PC-9 (cell line): ENCODE results near the gene ABCB8. TPM values are rescaled to one million over a fixed set of nuclear protein-coding genes. Genes with fewer than 3 reads are reported as not detected.

ENCODE experiments used
- BruUV-seq: library from RNA; stranded (reverse); fragments of 400-500 nt; replicated peaks from 2 replicates; lab custom pipeline; 2021; lab: Mats Ljungman, UMichigan
- CTCF ChIA-PET: fragments of 300-600 bp; sonication (Branson Sonifier 250); formaldehyde crosslinking; loops from one replicate; lab custom pipeline; 2022; ENCODE audit warnings: antibody characterized with exemption; lab: Charles Lee
- POLR2A ChIA-PET: fragments of 300-600 bp; sonication (Branson Sonifier 250); formaldehyde crosslinking; loops from one replicate; lab custom pipeline; 2022; ENCODE audit warnings: antibody characterized with exemption; ENCODE audit not compliant: unreplicated experiment; lab: Charles Lee
- DNase-seq, 2 experiments: peaks; one replicate each; pipeline versions ENCODE4 v3.0.0 to v3.0.0-alpha.2; 2015 to 2022; ENCODE audit warnings: mixed read lengths in 1 of 2
- H2AFZ ChIP-seq: fragments of 200-600 bp; sonication (generic); 2 replicates; pipeline ENCODE4 v1.8.1; 2017; ENCODE audit warnings: antibody characterized with exemption
- H3F3A ChIP-seq: fragments of 200-600 bp; sonication (generic); 2 replicates; pipeline ENCODE4 v1.8.1; 2017; ENCODE audit warnings: antibody characterized with exemption, mild to moderate bottlenecking, low read depth; ENCODE audit not compliant: insufficient read depth
- H3K27ac ChIP-seq: fragments of 200-600 bp; sonication (generic); 2 replicates; pipeline ENCODE4 v1.6.1; 2016; ENCODE audit warnings: mixed run types
- H3K27me3 ChIP-seq: fragments of 200-600 bp; sonication (generic); 2 replicates; pipeline ENCODE4 v1.6.1; 2016; ENCODE audit warnings: low read depth, mixed run types; ENCODE audit not compliant: insufficient read depth
- H3K36me3 ChIP-seq: fragments of 200-600 bp; sonication (generic); 2 replicates; pipeline ENCODE4 v1.6.1; 2016; ENCODE audit warnings: low read depth, mixed run types
- H3K4me1 ChIP-seq: fragments of 200-600 bp; sonication (generic); replicated peaks from 2 replicates; pipeline ENCODE4 v1.6.1; 2016; ENCODE audit warnings: mixed run types; ENCODE audit not compliant: insufficient read depth
- H3K4me2 ChIP-seq: fragments of 200-600 bp; sonication (generic); 2 replicates; pipeline ENCODE4 v1.6.1; 2017; ENCODE audit warnings: mixed run types
- H3K4me3 ChIP-seq: fragments of 200-600 bp; sonication (generic); 2 replicates; pipeline ENCODE4 v1.6.1; 2016; ENCODE audit warnings: mixed run types
- H3K79me2 ChIP-seq: fragments of 200-600 bp; sonication (generic); 2 replicates; pipeline ENCODE4 v1.6.1; 2017; ENCODE audit warnings: low read depth, mixed run types
- H3K9me2 ChIP-seq: fragments of 200-600 bp; sonication (generic); 2 replicates; pipeline ENCODE4 v1.8.1; 2017; ENCODE audit warnings: mild to moderate bottlenecking; ENCODE audit not compliant: insufficient read depth
- H3K9me3 ChIP-seq: fragments of 200-600 bp; sonication (generic); 2 replicates; pipeline ENCODE4 v1.8.1; 2016; ENCODE audit warnings: low read depth; ENCODE audit not compliant: insufficient read depth
- H4K20me1 ChIP-seq: fragments of 200-600 bp; sonication (generic); 2 replicates; pipeline ENCODE4 v1.8.1; 2017; ENCODE audit not compliant: insufficient read depth
- CTCF ChIP-seq: fragments of 200-600 bp; sonication (generic); conservative IDR thresholded peaks from 2 replicates; pipeline ENCODE4 v1.6.1; 2017; ENCODE audit warnings: mixed run types, antibody characterized with exemption, mild to moderate bottlenecking, moderate library complexity
- EZH2 ChIP-seq: fragments of 200-600 bp; sonication (generic); IDR thresholded peaks from 2 replicates; pipeline ENCODE4 v1.8.0; 2017; ENCODE audit warnings: antibody characterized with exemption, low read depth
- intact Hi-C: fragments of 100-400 bp; cut with micrococcal nuclease; formaldehyde crosslinking; loops from one replicate; pipeline ENCODE4 v1.10.0; 2022; ENCODE audit not compliant: unreplicated experiment
- total RNA-seq: library from RNA; stranded (reverse); gene quantifications from 2 replicates; pipeline ENCODE4 v1.2.3, GENCODE V29; 2021

Gene ABCB8
- total RNA-seq, 1 experiment from 2014 or later: 61.9 TPM

DNA sequence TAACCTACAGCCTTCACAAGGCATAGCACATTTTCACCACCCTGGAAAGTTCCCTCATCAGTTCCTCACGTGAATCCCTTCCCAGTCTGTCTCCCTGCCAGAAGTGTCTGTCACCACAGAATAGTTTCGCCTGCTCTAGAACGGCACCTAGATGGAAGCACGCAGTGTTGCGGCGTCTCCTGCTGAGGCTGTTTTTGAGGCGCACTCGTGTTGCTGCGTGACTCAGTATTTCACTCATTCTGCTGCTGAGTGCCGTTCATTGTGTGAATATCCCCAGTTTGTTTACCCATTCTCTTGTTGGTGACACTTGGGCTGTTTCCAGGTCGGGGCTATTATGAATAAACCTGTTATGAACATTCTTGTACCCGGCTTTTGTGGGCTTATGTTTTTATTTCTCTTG, 24.7 kb upstream of the ABCB8 start:
- H3K4me2 ChIP-seq: peak overlapping the region; percentile 45
- POLR2A ChIA-PET: no interaction called here
- CTCF ChIA-PET: no interaction called here

GRCh38 chr7:151005566-151005965, 22.7 kb upstream of the ABCB8 start:
- ChIA-PET POLR2A (interaction anchor here (0.6 kb wide), 1 partner anchor 66 kb away, joined by 4 read pairs; no protein-coding TSS in a partner anchor), CTCF (interaction anchor here (0.5 kb wide), 1 partner anchor 17 kb away, joined by 4 read pairs; no protein-coding TSS in a partner anchor)
- Histone ChIP-seq H3K4me1 (peaks cover 23% of the 10 kb centered on the region), H3K4me2 (no peak overlapping the region), H3K36me3 (no peaks in the 10 kb centered on the region), H3K79me2 (no peaks in the 10 kb centered on the region), H3K27ac (no peak overlapping the region), H3K4me3 (no peak overlapping the region), H3K9me2 (no peaks in the 10 kb centered on the region), H3K27me3 (no peaks in the 10 kb centered on the region), H4K20me1 (no peaks in the 10 kb centered on the region), H3F3A (peaks cover 20% of the 10 kb centered on the region), H3K9me3 (no peaks in the 10 kb centered on the region), H2AFZ (no peak overlapping the region)
- no TSS peak for BruUV-seq
- TF ChIP-seq CTCF (no peak), EZH2 (no peak)
- intact Hi-C loops: no loop called here
- DNase-seq: peak in 1 of 2 experiments; percentile 32

More for the DNA sequence above, 24.7 kb upstream of the ABCB8 start:
- no peak overlapping the region for H3K27ac ChIP-seq
- H4K20me1 ChIP-seq: no peaks in the 10 kb centered on the region
- DNase-seq: peak; percentile 63 to 80
- no peaks in the 10 kb centered on the region for H3K79me2 ChIP-seq
- H3K27me3 ChIP-seq: peaks cover 5% of the 10 kb centered on the region; the same call in 1 of the 2 replicates
- H2AFZ ChIP-seq: no peak overlapping the region; the same call in 1 of the 2 replicates
- intact Hi-C loops: no loop called here
- no peaks in the 10 kb centered on the region for H3K9me3 ChIP-seq
- H3K36me3 ChIP-seq: no peaks in the 10 kb centered on the region
- H3K9me2 ChIP-seq: no peaks in the 10 kb centered on the region
- BruUV-seq: no TSS peak
- TF ChIP-seq CTCF: no peak
- no peak for TF ChIP-seq EZH2
- H3K4me1 ChIP-seq: peaks cover 22% of the 10 kb centered on the region
- peaks cover 20% of the 10 kb centered on the region for H3F3A ChIP-seq
- H3K4me3 ChIP-seq: no peak overlapping the region

- Histone ChIP-seq H3K9me2 (no peaks in the 10 kb centered on the region), H3K4me1 (peaks cover 32% of the 10 kb centered on the region), H3K36me3 (no peaks in the 10 kb centered on the region), H2AFZ (no peak overlapping the region), H3K27me3 (no peaks in the 10 kb centered on the region), H4K20me1 (no peaks in the 10 kb centered on the region), H3K4me3 (no peak overlapping the region), H3K9me3 (no peaks in the 10 kb centered on the region), H3K4me2 (no peak overlapping the region), H3K27ac (no peak overlapping the region), H3F3A (peaks cover 20% of the 10 kb centered on the region), H3K79me2 (no peaks in the 10 kb centered on the region)
- DNase-seq: peak in 1 of 2 experiments; percentile 11
- no TSS peak for BruUV-seq
- intact Hi-C loops: no loop called here
- ChIA-PET CTCF (no interaction called here), POLR2A (no interaction called here)
- TF ChIP-seq EZH2: no peak
- no peak for TF ChIP-seq CTCF
These were observed 21.5 kb upstream of the ABCB8 start for GRCh38 chr7:151006590-151007300.
